GM12878 (cell line): ENCODE measurements around the gene CDC27. TPM values are rescaled to one million over a fixed set of nuclear protein-coding genes. Genes with fewer than 3 reads are reported as not detected.
A peak's percentile ranks its signal among the peaks of the same experiment; 100 is the strongest.

ENCODE experiments used
- ATAC-seq: fragments of 200-7000 bp; cut with Tn5 transposase; 3 replicates; pipeline ENCODE4 v1.9.1; 2020; ENCODE audit warnings: mild to moderate bottlenecking, moderate library complexity
- BruUV-seq: library from RNA; stranded (reverse); fragments of 400-500 nt; replicated peaks from 2 replicates; lab custom pipeline; 2021; lab: Mats Ljungman, UMichigan
- CTCF ChIA-PET: fragments of 300-600 bp; sonication (Branson Sonifier 250); formaldehyde crosslinking; extraction: SDS; loops from one replicate; lab custom pipeline; 2021; ENCODE audit warnings: inconsistent platforms; lab: Yijun Ruan, JAX
- POLR2A ChIA-PET: fragments of 350-600 bp; formaldehyde crosslinking; extraction: SDS; loops from one replicate; lab custom pipeline; 2021; ENCODE audit warnings: inconsistent platforms; lab: Charles Lee
- RAD21 ChIA-PET: fragments of 300-600 bp; sonication (Branson Sonifier 250); formaldehyde crosslinking; loops from one replicate; lab custom pipeline; 2023; ENCODE audit warnings: antibody characterized with exemption; ENCODE audit not compliant: unreplicated experiment; lab: Charles Lee
- SMC1A ChIA-PET: fragments of 300-600 bp; sonication (Branson Sonifier 250); formaldehyde crosslinking; loops from one replicate; lab custom pipeline; 2023; ENCODE audit not compliant: unreplicated experiment, uncharacterized antibody; lab: Charles Lee
- DNase-seq: peaks from one replicate; pipeline ENCODE4 v3.0.0-alpha.2; 2011; ENCODE audit warnings: low read depth, low spot score
- FAIRE-seq: peaks from 3 replicates; lab custom pipeline; 2011; peaks lifted over from hg19 to GRCh38; lab: Jason Lieb, UNC
- H2AFZ ChIP-seq: 2 replicates; pipeline ENCODE4 v1.6.0; 2011; ENCODE audit warnings: low read depth, low read length, control low read depth; ENCODE audit not compliant: control insufficient read depth
- H3K27ac ChIP-seq: 2 replicates; pipeline ENCODE4 v1.5.1; 2011; ENCODE audit warnings: control low read depth; ENCODE audit not compliant: control insufficient read depth, insufficient read depth
- H3K27me3 ChIP-seq, 2 experiments: replicated peaks in 1 of 2; 2 replicates each; pipeline versions ENCODE4 v1.6.0 to v1.6.1; 2011; ENCODE audit warnings: low read length in 1 of 2; ENCODE audit not compliant: control insufficient read depth in 2 of 2, insufficient read depth in 2 of 2
- H3K36me3 ChIP-seq, 2 experiments: 2 replicates each; pipeline ENCODE4 v1.5.1; 2011; ENCODE audit warnings: low read length in 1 of 2; ENCODE audit not compliant: control insufficient read depth in 2 of 2, insufficient read depth in 2 of 2
- H3K4me1 ChIP-seq: 2 replicates; pipeline ENCODE4 v1.6.1; 2011; ENCODE audit warnings: mild to moderate bottlenecking, low read length, moderate library complexity, mixed read lengths; ENCODE audit not compliant: control insufficient read depth, insufficient read depth
- H3K4me2 ChIP-seq: 2 replicates; pipeline ENCODE4 v1.6.0; 2011; ENCODE audit warnings: control low read depth; ENCODE audit not compliant: control insufficient read depth, insufficient read depth
- H3K4me3 ChIP-seq: fragments of 200-600 bp; sonication (generic); 2 replicates; pipeline ENCODE4 v1.5.1; 2016
- H3K79me2 ChIP-seq: 2 replicates; pipeline ENCODE4 v1.6.0; 2011; ENCODE audit warnings: low read length; ENCODE audit not compliant: control insufficient read depth, insufficient read depth
- H3K9ac ChIP-seq: 2 replicates; pipeline ENCODE4 v1.8.0; 2011; ENCODE audit warnings: low read length, control low read depth, mixed read lengths; ENCODE audit not compliant: control insufficient read depth, insufficient read depth
- H3K9me3 ChIP-seq: replicated peaks from 3 replicates; pipeline ENCODE4 v1.5.1; 2011; ENCODE audit warnings: mild to moderate bottlenecking, low read length; ENCODE audit not compliant: control insufficient read depth, insufficient read depth
- H4K20me1 ChIP-seq: 2 replicates; pipeline ENCODE4 v1.6.0; 2011; ENCODE audit not compliant: control insufficient read depth, insufficient read depth
- ATF3 ChIP-seq: IDR thresholded peaks from 2 replicates; pipeline ENCODE4 v1.6.1; 2011; ENCODE audit warnings: low read depth, mild to moderate bottlenecking, low read length, moderate library complexity, borderline replicate concordance; ENCODE audit errors: extremely low read depth
- BACH1 ChIP-seq: fragments of 450-650 bp; IDR thresholded peaks from 2 replicates; pipeline ENCODE4 v1.6.1; 2017; ENCODE audit warnings: mild to moderate bottlenecking, borderline replicate concordance
- BRCA1 ChIP-seq: IDR thresholded peaks from 2 replicates; pipeline ENCODE4 v1.6.1; 2011; ENCODE audit warnings: low read depth, low read length, improper control_type of control experiment
- DPF2 ChIP-seq: fragments of 450-650 bp; IDR thresholded peaks from 2 replicates; pipeline ENCODE4 v1.6.1; 2017; ENCODE audit warnings: mild to moderate bottlenecking
- EED ChIP-seq: sonication (generic); IDR thresholded peaks from 2 replicates; pipeline ENCODE4 v1.6.1; 2016; ENCODE audit warnings: antibody characterized with exemption, low read depth
- ETV6 ChIP-seq, 2 experiments: fragments of 450-650 bp in 1 of 2; IDR thresholded peaks in 1 of 2; conservative IDR thresholded peaks in 1 of 2; 2 replicates each; pipeline ENCODE4 v1.6.1; 2014; ENCODE audit warnings: antibody characterized with exemption in 1 of 2, borderline replicate concordance in 1 of 2, low read depth in 1 of 2, mild to moderate bottlenecking in 1 of 2, moderate library complexity in 1 of 2
- KAT2A ChIP-seq: conservative IDR thresholded peaks from 2 replicates; pipeline ENCODE4 v1.6.1; 2011; ENCODE audit warnings: low read depth, low read length; ENCODE audit not compliant: control insufficient read depth
- NFXL1 ChIP-seq: fragments of 450-650 bp; IDR thresholded peaks from 2 replicates; pipeline ENCODE4 v1.6.1; 2017; ENCODE audit warnings: antibody characterized with exemption, mild to moderate bottlenecking, borderline replicate concordance
- NFYB ChIP-seq: IDR thresholded peaks from 2 replicates; pipeline ENCODE4 v1.6.1; 2011; ENCODE audit warnings: low read depth, mild to moderate bottlenecking, low read length, improper control_type of control experiment, moderate library complexity; ENCODE audit not compliant: insufficient read depth
- NKRF ChIP-seq: fragments of 450-650 bp; conservative IDR thresholded peaks from 2 replicates; pipeline ENCODE4 v1.6.1; 2017; ENCODE audit warnings: mild to moderate bottlenecking, moderate library complexity
- NR2C2 ChIP-seq: IDR thresholded peaks from 2 replicates; pipeline ENCODE4 v1.6.1; 2011; ENCODE audit warnings: borderline replicate concordance, low read depth; ENCODE audit not compliant: control insufficient read depth, insufficient read length
- POLR2A ChIP-seq: IDR thresholded peaks from 2 replicates; pipeline ENCODE4 v1.6.1; 2011; ENCODE audit warnings: low read depth, mild to moderate bottlenecking, low read length
- POU2F2 ChIP-seq: IDR thresholded peaks from 3 replicates; pipeline ENCODE4 v1.6.1; 2011; ENCODE audit warnings: low read depth, mild to moderate bottlenecking, low read length, borderline replicate concordance
- RFX5 ChIP-seq: IDR thresholded peaks from 2 replicates; pipeline ENCODE4 v1.6.1; 2011; ENCODE audit warnings: low read depth, low read length, improper control_type of control experiment
- SPI1 ChIP-seq: IDR thresholded peaks from 2 replicates; pipeline ENCODE4 v1.6.1; 2011; ENCODE audit warnings: low read depth, mild to moderate bottlenecking, low read length, moderate library complexity, borderline replicate concordance; ENCODE audit not compliant: insufficient read depth
- TARDBP ChIP-seq: IDR thresholded peaks from 2 replicates; pipeline ENCODE4 v1.6.1; 2016; ENCODE audit warnings: borderline replicate concordance
- WGBS: methylation state at CpG from one replicate; pipeline ENCODE4 v1.1.6; 2016; ENCODE audit warnings: low lambda C conversion rate; ENCODE audit not compliant: insufficient replicate concordance, insufficient coverage; ENCODE audit errors: missing lambda C conversion rate; 5-methylcytosine and 5-hydroxymethylcytosine counted together
- in situ Hi-C: fragments of 300-500 bp; cut with MboI; formaldehyde crosslinking; loops from 9 replicates; pipeline ENCODE4 v1.14.3; 2018; ENCODE audit warnings: mixed read lengths
- intact Hi-C: fragments of 100-400 bp; cut with micrococcal nuclease; formaldehyde crosslinking; loops from one replicate; pipeline ENCODE4 v1.14.2; 2022; ENCODE audit not compliant: unreplicated experiment
- polyA plus RNA-seq, 11 experiments: library from polyadenylated mRNA; depleted of rRNA in 4 of 11; unstranded in 6 of 11; stranded (reverse) in 5 of 11; fragments of >200 nt; fragmentation: Nextera tagmentation in 4 of 11; fragmentation: Illumina TruSeq in 1 of 11; extraction: Ambion mirVana in 4 of 11; extraction: Trizol in 1 of 11; gene quantifications; 1 replicate in 1 of 11; 2 replicates in 10 of 11; pipeline versions ENCODE4 v1.2.1 to v1.2.3, GENCODE V29; 2011 to 2016; ENCODE audit warnings: inconsistent platforms in 2 of 11, missing spikeins in 2 of 11, low read depth in 1 of 11
- total RNA-seq, 4 experiments: library from RNA; depleted of rRNA in 3 of 4; stranded (reverse); fragments of >200 nt in 3 of 4; fragmentation: Illumina TruSeq in 1 of 4; extraction: Trizol in 1 of 4; gene quantifications; 2 replicates each; pipeline versions ENCODE4 v1.2.1 to v1.2.3, GENCODE V29; 2013 to 2021

Gene CDC27
- total and polyA plus RNA-seq, 10 of the 15 experiments (the other 5 are each of a cell fraction or from before 2014, with no cell fraction given) = 23.2 to 138 (median 97.8) TPM

- TF ChIP-seq EED (0 out of 2 replicates have a peak, but pooled peaks have one; percentile 5), SPI1 (peak; percentile 43; the same call in 1 of the 2 replicates), POU2F2 (no peak), RFX5 (no peak)
Observed at GRCh38 chr17:47207143-47208067, 18.3 kb upstream of the CDC27 start (continued).

- peak; percentile 85 for ATAC-seq
- Histone ChIP-seq H3K4me1 (peaks cover 64% of the 10 kb centered on the region), H3K9me3 (no peaks in the 10 kb centered on the region), H2AFZ (peak overlapping the region; percentile 48), H3K79me2 (no peaks in the 10 kb centered on the region), H3K9ac (peak overlapping the region; percentile 62), H3K4me3 (peak overlapping the region; percentile 2; the same call in 1 of the 2 replicates), H3K36me3 (no peaks in the 10 kb centered on the region), H3K27ac (peak overlapping the region; percentile 68), H3K4me2 (peak overlapping the region; percentile 85), H3K27me3 (no peaks in the 10 kb centered on the region), H4K20me1 (no peaks in the 10 kb centered on the region)
- ChIA-PET RAD21 (interaction anchor here (1.0 to 4.2 kb wide), 10 partner anchors 14 to 110 kb away, joined by 3 to 21 read pairs (median 9); partner anchors contain the start of gene CDC27), CTCF (interaction anchor here (1.1 to 5.9 kb wide), 6 partner anchors 9 to 110 kb away, joined by 3 to 40 read pairs (median 17); partner anchors contain the start of gene CDC27), POLR2A (interaction anchor here (0.6 to 4.4 kb wide), 10 partner anchors 10 to 444 kb away, joined by 3 to 46 read pairs (median 3); partner anchors contain the start of genes CDC27 and KPNB1), SMC1A (interaction anchor here (0.9 to 9.3 kb wide), 13 partner anchors 11 to 119 kb away, joined by 3 to 79 read pairs (median 15); partner anchors contain the start of genes CDC27 and EFCAB13)
- in situ Hi-C loops (no loop called here), intact Hi-C loops (loop anchor here (2.0 kb wide), 1 partner anchor 17 kb away; the partner anchor contains the start of gene CDC27)
- DNase-seq = peak; percentile 78
- BruUV-seq = no TSS peak
- WGBS = 2% methylated on average over 9 of the region's 9 CpGs
- peak; percentile 74 for FAIRE-seq
- TF ChIP-seq TARDBP = no peak
- TF ChIP-seq ETV6 (conservative IDR thresholded peaks at IDR 0.05 in 1 of 2, IDR thresholded peaks at IDR 0.05 in 1 of 2; ENCODE audit: borderline replicate concordance in 1 of 2, low read depth in 1 of 2) = no peak
- TF ChIP-seq NFXL1 = no peak
- no peak for TF ChIP-seq NR2C2
- no peak for TF ChIP-seq KAT2A
- TF ChIP-seq NKRF = 0 out of 2 replicates have a peak, but pooled peaks have one; percentile 9
- TF ChIP-seq ATF3 = no peak
- peak; percentile 74 for TF ChIP-seq DPF2
- no peak for TF ChIP-seq BACH1
- TF ChIP-seq POLR2A = peak; percentile 31; the same call in 1 of the 2 replicates
- TF ChIP-seq NFYB = no peak
- TF ChIP-seq BRCA1 = no peak
Observed at GRCh38 chr17:47205419-47205963, 16.4 kb upstream of the CDC27 start.
